Measurements from ENCODE around the gene TRIM47.
"Not testable (repeated sequence)": the region's sequence is repeated elsewhere in the genome, so short reads cannot be mapped to it uniquely, and the experiment has no call there.

- TF ChIP-seq, protein P1, sequence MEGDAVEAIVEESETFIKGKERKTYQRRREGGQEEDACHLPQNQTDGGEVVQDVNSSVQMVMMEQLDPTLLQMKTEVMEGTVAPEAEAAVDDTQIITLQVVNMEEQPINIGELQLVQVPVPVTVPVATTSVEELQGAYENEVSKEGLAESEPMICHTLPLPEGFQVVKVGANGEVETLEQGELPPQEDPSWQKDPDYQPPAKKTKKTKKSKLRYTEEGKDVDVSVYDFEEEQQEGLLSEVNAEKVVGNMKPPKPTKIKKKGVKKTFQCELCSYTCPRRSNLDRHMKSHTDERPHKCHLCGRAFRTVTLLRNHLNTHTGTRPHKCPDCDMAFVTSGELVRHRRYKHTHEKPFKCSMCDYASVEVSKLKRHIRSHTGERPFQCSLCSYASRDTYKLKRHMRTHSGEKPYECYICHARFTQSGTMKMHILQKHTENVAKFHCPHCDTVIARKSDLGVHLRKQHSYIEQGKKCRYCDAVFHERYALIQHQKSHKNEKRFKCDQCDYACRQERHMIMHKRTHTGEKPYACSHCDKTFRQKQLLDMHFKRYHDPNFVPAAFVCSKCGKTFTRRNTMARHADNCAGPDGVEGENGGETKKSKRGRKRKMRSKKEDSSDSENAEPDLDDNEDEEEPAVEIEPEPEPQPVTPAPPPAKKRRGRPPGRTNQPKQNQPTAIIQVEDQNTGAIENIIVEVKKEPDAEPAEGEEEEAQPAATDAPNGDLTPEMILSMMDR (IDR thresholded peaks at IDR 0.05): not testable (repeated sequence)
- not testable (repeated sequence) for TF ChIP-seq POLR2A (IDR thresholded peaks at IDR 0.05)
Measured at GRCh38 chr17:75851693-75851991, 26.7 kb downstream of the TRIM47 start.

Data from ovary (tissue), 3 donors.